WTC11 (cell line): ENCODE results near the gene RSRP1. TPM values are rescaled to one million over a fixed set of nuclear protein-coding genes. Genes with fewer than 3 reads are reported as not detected.

ENCODE experiments used
- ATAC-seq: fragments of 200-7000 bp; cut with Tn5 transposase; 2 replicates; pipeline ENCODE4 v1.10.0; 2021; ENCODE audit warnings: mild to moderate bottlenecking, moderate library complexity
- Bru-seq: library from RNA; stranded (reverse); fragments of 400-500 nt; gene quantifications from one replicate; lab custom pipeline; 2021; lab: Mats Ljungman, UMichigan
- CTCF ChIA-PET: fragments of 300-600 bp; sonication (Branson Sonifier 250); formaldehyde crosslinking; loops from one replicate; lab custom pipeline; 2021; ENCODE audit warnings: antibody characterized with exemption; lab: Charles Lee
- POLR2A ChIA-PET: fragments of 350-600 bp; sonication (Branson Sonifier 250); formaldehyde crosslinking; loops from one replicate; lab custom pipeline; 2021; ENCODE audit warnings: antibody characterized with exemption; lab: Charles Lee
- DNase-seq: peaks from one replicate; pipeline ENCODE4 v3.0.0; 2021; ENCODE audit warnings: low spot score
- H3K27ac Mint-ChIP-seq: 2 replicates; pipeline ENCODE4 v1.8.0; 2021; ENCODE audit warnings: mixed read lengths
- H3K27me3 Mint-ChIP-seq: 2 replicates; pipeline ENCODE4 v1.8.0; 2021; ENCODE audit warnings: low read depth, mild to moderate bottlenecking, moderate library complexity, mixed read lengths
- H3K36me3 Mint-ChIP-seq: 2 replicates; pipeline ENCODE4 v1.8.0; 2021; ENCODE audit warnings: mixed read lengths
- H3K4me1 Mint-ChIP-seq: 2 replicates; pipeline ENCODE4 v1.8.0; 2022; ENCODE audit warnings: mixed read lengths
- H3K4me3 Mint-ChIP-seq: 2 replicates; pipeline ENCODE4 v1.8.0; 2021; ENCODE audit warnings: mild to moderate bottlenecking, moderate library complexity, mixed read lengths
- H3K9me3 Mint-ChIP-seq: 2 replicates; pipeline ENCODE4 v1.8.0; 2021; ENCODE audit warnings: mixed read lengths
- CREB1 ChIP-seq: sonication (generic); formaldehyde crosslinking; IDR thresholded peaks from 2 replicates; pipeline ENCODE4 v1.8.0; 2023; ENCODE audit warnings: mild to moderate bottlenecking, missing genetic modification reagents
- CREM ChIP-seq: sonication (generic); formaldehyde crosslinking; IDR thresholded peaks from 2 replicates; pipeline ENCODE4 v1.8.1; 2022; ENCODE audit warnings: mild to moderate bottlenecking, missing genetic modification reagents, moderate library complexity
- ETV6 ChIP-seq: sonication (generic); formaldehyde crosslinking; IDR thresholded peaks from 2 replicates; pipeline ENCODE4 v1.8.1; 2022; ENCODE audit warnings: mild to moderate bottlenecking, missing genetic modification reagents
- HMGA2 ChIP-seq: fragments of 250-450 bp; sonication (Bioruptor Pico); IDR thresholded peaks from 2 replicates; pipeline ENCODE4 v1.4.0; 2021; ENCODE audit warnings: mild to moderate bottlenecking, moderate library complexity
- MXD4 ChIP-seq: fragments of 250-450 bp; sonication (Bioruptor Pico); IDR thresholded peaks from 2 replicates; pipeline ENCODE4 v1.8.0; 2021; ENCODE audit warnings: mild to moderate bottlenecking, moderate library complexity, borderline replicate concordance
- NR2C2 ChIP-seq: sonication (generic); formaldehyde crosslinking; IDR thresholded peaks from 2 replicates; pipeline ENCODE4 v1.8.0; 2022; ENCODE audit warnings: mild to moderate bottlenecking, missing genetic modification reagents
- RELA ChIP-seq: sonication (generic); formaldehyde crosslinking; IDR thresholded peaks from 2 replicates; pipeline ENCODE4 v1.8.1; 2022; ENCODE audit warnings: missing genetic modification reagents, mild to moderate bottlenecking, borderline replicate concordance
- SP1 ChIP-seq: sonication (generic); formaldehyde crosslinking; conservative IDR thresholded peaks from 2 replicates; pipeline ENCODE4 v1.8.1; 2022; ENCODE audit warnings: missing genetic modification reagents
- TEAD4 ChIP-seq: sonication (generic); formaldehyde crosslinking; IDR thresholded peaks from 2 replicates; pipeline ENCODE4 v1.8.0; 2022; ENCODE audit warnings: mild to moderate bottlenecking, missing genetic modification reagents
- ZBTB21 ChIP-seq: sonication (generic); formaldehyde crosslinking; IDR thresholded peaks from 2 replicates; pipeline ENCODE4 v1.8.1; 2023; ENCODE audit warnings: mild to moderate bottlenecking, missing genetic modification reagents, borderline replicate concordance
- ZMAT4 ChIP-seq: fragments of 250-450 bp; sonication (Bioruptor Pico); IDR thresholded peaks from 2 replicates; pipeline ENCODE4 v1.9.0; 2021; ENCODE audit warnings: mild to moderate bottlenecking
- ZNF219 ChIP-seq: sonication (generic); formaldehyde crosslinking; IDR thresholded peaks from 2 replicates; pipeline ENCODE4 v1.8.0; 2023; ENCODE audit warnings: missing genetic modification reagents, mild to moderate bottlenecking, borderline replicate concordance
- ZNF232 ChIP-seq: sonication (generic); formaldehyde crosslinking; IDR thresholded peaks from 2 replicates; pipeline ENCODE4 v1.8.0; 2022; ENCODE audit warnings: mild to moderate bottlenecking, missing genetic modification reagents
- ZNF263 ChIP-seq: sonication (generic); formaldehyde crosslinking; IDR thresholded peaks from 2 replicates; pipeline ENCODE4 v1.8.1; 2022; ENCODE audit warnings: low read depth, mild to moderate bottlenecking, moderate library complexity, missing genetic modification reagents
- ZNF396 ChIP-seq: fragments of 250-450 bp; sonication (Bioruptor Pico); IDR thresholded peaks from 2 replicates; pipeline ENCODE4 v1.8.0; 2021; ENCODE audit warnings: mild to moderate bottlenecking, moderate library complexity, borderline replicate concordance
- ZNF512 ChIP-seq: sonication (generic); formaldehyde crosslinking; IDR thresholded peaks from 2 replicates; pipeline ENCODE4 v1.8.1; 2022; ENCODE audit warnings: missing genetic modification reagents, borderline replicate concordance
- long read RNA-seq, 3 experiments: library from RNA in 1 of 3; library from capped mRNA in 1 of 3; library from polyadenylated mRNA in 1 of 3; unstranded in 2 of 3; stranded (forward) in 1 of 3; transcript quantifications; one replicate each; pipeline ENCODE4 v2.0.0, GENCODE V29; 2021
- total RNA-seq: library from RNA; stranded (reverse); gene quantifications from 3 replicates; pipeline ENCODE4 v1.2.3, GENCODE V29; 2021
- TF ChIP-seq, protein P1 (sequence below): sonication (generic); formaldehyde crosslinking; IDR thresholded peaks from 2 replicates; pipeline ENCODE4 v1.8.1; 2023; ENCODE audit warnings: mild to moderate bottlenecking, moderate library complexity, missing genetic modification reagents
- TF ChIP-seq, protein P2 (sequence below): sonication (generic); formaldehyde crosslinking; conservative IDR thresholded peaks from 2 replicates; pipeline ENCODE4 v1.8.1; 2022; ENCODE audit warnings: mild to moderate bottlenecking, missing genetic modification reagents
- TF ChIP-seq, protein P3 (sequence below): fragments of 250-450 bp; sonication (Bioruptor Pico); IDR thresholded peaks from 2 replicates; pipeline ENCODE4 v1.9.0; 2021; ENCODE audit warnings: mild to moderate bottlenecking
- TF ChIP-seq, protein P4 (sequence below): sonication (generic); formaldehyde crosslinking; IDR thresholded peaks from 2 replicates; pipeline ENCODE4 v1.8.0; 2023; ENCODE audit warnings: mild to moderate bottlenecking, missing genetic modification reagents
- TF ChIP-seq, protein P5 (sequence below): sonication (generic); formaldehyde crosslinking; IDR thresholded peaks from 2 replicates; pipeline ENCODE4 v1.8.1; 2023; ENCODE audit warnings: mild to moderate bottlenecking, missing genetic modification reagents
- TF ChIP-seq, protein P6 (sequence below): sonication (generic); formaldehyde crosslinking; IDR thresholded peaks from 2 replicates; pipeline ENCODE4 v1.8.0; 2022; ENCODE audit warnings: mild to moderate bottlenecking, missing genetic modification reagents

The RSRP1 gene
- 75.9 to 78.1 TPM (median 76.9 TPM) in 3 replicates for total RNA-seq
- percentile 98 among the genes with signal in this experiment for Bru-seq, nascent RNA
- long read RNA-seq, experiment 1, transcript RSRP1-207 (4 exons, 2,941 nt): major isoform, 13 of 68 reads
- long read RNA-seq, experiment 1, partial matches to known transcripts: 3 of 68 reads
- long read RNA-seq, experiment 1, other reads (novel, unspliced or antisense): 45 of 68 reads
- long read RNA-seq, experiment 2, transcript RSRP1-201 (5 exons, 1,502 nt): major isoform, 7 of 26 reads
- long read RNA-seq, experiment 2, partial matches to known transcripts: 3 of 26 reads
- long read RNA-seq, experiment 2, other reads (novel, unspliced or antisense): 14 of 26 reads
- long read RNA-seq, experiment 3, transcript RSRP1-201 (5 exons, 1,502 nt): major isoform, 14 of 43 reads
- long read RNA-seq, experiment 3, transcript RSRP1-207 (4 exons, 2,941 nt): minor isoform, 6 of 43 reads
- long read RNA-seq, experiment 3, partial matches to known transcripts: 6 of 43 reads
- long read RNA-seq, experiment 3, other reads (novel, unspliced or antisense): 17 of 43 reads

DNA sequence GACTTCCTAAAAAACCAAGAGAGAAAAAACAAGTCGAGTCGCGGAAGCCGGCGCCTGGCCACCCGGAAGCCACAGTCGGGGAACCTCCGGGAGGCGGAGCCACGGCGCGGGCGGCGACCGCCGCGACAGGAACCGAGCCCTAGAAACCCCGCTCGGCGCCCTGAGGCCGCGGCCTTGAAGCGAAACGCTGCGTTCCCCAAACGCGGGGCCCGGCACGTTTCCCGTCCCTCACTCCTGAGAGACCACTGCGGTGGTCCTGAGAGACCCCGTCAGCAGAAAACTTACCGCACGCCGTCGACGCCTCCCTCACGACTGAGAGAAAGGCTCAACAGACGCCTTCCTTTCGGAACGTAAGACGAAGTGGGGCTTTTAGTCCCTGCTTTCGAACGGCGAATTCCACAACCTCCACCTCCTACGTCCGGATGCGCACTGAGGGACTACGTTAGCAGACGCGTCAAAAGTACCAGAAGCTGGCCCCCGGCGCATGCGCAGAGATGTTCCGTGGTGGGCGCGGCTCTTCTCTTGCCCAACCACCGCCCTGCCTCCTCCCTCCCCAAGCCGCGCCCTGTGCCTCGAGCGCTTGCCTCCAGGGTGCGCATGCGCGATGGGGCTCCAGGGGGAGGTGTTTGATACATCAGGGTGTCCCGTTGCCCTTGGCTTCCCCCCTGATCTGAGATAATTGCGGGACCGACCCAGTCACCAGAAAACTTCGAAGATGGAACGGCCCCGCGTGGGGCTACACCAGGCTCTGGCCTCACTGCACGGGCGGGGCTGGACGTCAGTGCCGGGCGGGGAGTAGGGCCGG is at the start of gene RSRP1:
Gene RSRP1, minus strand, starts transcription at position 431 of the 805 bp plus-strand sequence. CDS start 491 bp downstream, outside the sequence.
- Mint-ChIP-seq H3K27ac (peak within 1 kb of the TSS; percentile 96), H3K4me3 (peak within 1 kb of the TSS; percentile 97), H3K27me3 (no peaks in the 10 kb centered on the region), H3K9me3 (no peaks in the 10 kb centered on the region), H3K36me3 (peaks cover 43% of the 10 kb centered on the region), H3K4me1 (peaks cover 22% of the 10 kb centered on the region)
- ATAC-seq: peak; percentile 91
- peak; percentile 99 for DNase-seq
- CTCF ChIA-PET: interaction anchor here (0.6 to 1.7 kb wide), 5 partner anchors 8 to 207 kb away, joined by 3 to 11 read pairs (median 6); partner anchors contain the start of gene SYF2
- POLR2A ChIA-PET: interaction anchor here (0.7 to 2.2 kb wide), 4 partner anchors 8 to 15 kb away, joined by 3 to 21 read pairs (median 4); partner anchors contain the start of gene SYF2
- 0 out of 2 replicates have a peak, but pooled peaks have one; percentile 42 for TF ChIP-seq RELA
- TF ChIP-seq CREB1 (CRISPR knock-in tag): peak; percentile 59
- peak; percentile 34; the same call in 1 of the 2 replicates for TF ChIP-seq ETV6
- TF ChIP-seq, protein P1, sequence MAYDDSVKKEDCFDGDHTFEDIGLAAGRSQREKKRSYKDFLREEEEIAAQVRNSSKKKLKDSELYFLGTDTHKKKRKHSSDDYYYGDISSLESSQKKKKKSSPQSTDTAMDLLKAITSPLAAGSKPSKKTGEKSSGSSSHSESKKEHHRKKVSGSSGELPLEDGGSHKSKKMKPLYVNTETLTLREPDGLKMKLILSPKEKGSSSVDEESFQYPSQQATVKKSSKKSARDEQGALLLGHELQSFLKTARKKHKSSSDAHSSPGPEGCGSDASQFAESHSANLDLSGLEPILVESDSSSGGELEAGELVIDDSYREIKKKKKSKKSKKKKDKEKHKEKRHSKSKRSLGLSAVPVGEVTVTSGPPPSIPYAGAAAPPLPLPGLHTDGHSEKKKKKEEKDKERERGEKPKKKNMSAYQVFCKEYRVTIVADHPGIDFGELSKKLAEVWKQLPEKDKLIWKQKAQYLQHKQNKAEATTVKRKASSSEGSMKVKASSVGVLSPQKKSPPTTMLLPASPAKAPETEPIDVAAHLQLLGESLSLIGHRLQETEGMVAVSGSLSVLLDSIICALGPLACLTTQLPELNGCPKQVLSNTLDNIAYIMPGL: peak; percentile 87
- TF ChIP-seq, protein P2, sequence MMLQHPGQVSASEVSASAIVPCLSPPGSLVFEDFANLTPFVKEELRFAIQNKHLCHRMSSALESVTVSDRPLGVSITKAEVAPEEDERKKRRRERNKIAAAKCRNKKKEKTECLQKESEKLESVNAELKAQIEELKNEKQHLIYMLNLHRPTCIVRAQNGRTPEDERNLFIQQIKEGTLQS (CRISPR knock-in tag): no peak
- TF ChIP-seq, protein P3, sequence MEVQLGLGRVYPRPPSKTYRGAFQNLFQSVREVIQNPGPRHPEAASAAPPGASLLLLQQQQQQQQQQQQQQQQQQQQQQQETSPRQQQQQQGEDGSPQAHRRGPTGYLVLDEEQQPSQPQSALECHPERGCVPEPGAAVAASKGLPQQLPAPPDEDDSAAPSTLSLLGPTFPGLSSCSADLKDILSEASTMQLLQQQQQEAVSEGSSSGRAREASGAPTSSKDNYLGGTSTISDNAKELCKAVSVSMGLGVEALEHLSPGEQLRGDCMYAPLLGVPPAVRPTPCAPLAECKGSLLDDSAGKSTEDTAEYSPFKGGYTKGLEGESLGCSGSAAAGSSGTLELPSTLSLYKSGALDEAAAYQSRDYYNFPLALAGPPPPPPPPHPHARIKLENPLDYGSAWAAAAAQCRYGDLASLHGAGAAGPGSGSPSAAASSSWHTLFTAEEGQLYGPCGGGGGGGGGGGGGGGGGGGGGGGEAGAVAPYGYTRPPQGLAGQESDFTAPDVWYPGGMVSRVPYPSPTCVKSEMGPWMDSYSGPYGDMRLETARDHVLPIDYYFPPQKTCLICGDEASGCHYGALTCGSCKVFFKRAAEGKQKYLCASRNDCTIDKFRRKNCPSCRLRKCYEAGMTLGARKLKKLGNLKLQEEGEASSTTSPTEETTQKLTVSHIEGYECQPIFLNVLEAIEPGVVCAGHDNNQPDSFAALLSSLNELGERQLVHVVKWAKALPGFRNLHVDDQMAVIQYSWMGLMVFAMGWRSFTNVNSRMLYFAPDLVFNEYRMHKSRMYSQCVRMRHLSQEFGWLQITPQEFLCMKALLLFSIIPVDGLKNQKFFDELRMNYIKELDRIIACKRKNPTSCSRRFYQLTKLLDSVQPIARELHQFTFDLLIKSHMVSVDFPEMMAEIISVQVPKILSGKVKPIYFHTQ (CRISPR knock-in tag): no peak
- no peak for TF ChIP-seq ZNF512 (CRISPR knock-in tag)
- peak; percentile 57 for TF ChIP-seq SP1
- no peak for TF ChIP-seq NR2C2
- TF ChIP-seq ZNF263: no peak
- no peak for TF ChIP-seq MXD4 (CRISPR knock-in tag)
- TF ChIP-seq ZMAT4 (CRISPR knock-in tag): peak; percentile 81
- no peak for TF ChIP-seq ZBTB21 (CRISPR knock-in tag)
- no peak for TF ChIP-seq ZNF219
- no peak for TF ChIP-seq HMGA2
- TF ChIP-seq CREM (CRISPR knock-in tag): 0 out of 2 replicates have a peak, but pooled peaks have one; percentile 16
- TF ChIP-seq, protein P4, sequence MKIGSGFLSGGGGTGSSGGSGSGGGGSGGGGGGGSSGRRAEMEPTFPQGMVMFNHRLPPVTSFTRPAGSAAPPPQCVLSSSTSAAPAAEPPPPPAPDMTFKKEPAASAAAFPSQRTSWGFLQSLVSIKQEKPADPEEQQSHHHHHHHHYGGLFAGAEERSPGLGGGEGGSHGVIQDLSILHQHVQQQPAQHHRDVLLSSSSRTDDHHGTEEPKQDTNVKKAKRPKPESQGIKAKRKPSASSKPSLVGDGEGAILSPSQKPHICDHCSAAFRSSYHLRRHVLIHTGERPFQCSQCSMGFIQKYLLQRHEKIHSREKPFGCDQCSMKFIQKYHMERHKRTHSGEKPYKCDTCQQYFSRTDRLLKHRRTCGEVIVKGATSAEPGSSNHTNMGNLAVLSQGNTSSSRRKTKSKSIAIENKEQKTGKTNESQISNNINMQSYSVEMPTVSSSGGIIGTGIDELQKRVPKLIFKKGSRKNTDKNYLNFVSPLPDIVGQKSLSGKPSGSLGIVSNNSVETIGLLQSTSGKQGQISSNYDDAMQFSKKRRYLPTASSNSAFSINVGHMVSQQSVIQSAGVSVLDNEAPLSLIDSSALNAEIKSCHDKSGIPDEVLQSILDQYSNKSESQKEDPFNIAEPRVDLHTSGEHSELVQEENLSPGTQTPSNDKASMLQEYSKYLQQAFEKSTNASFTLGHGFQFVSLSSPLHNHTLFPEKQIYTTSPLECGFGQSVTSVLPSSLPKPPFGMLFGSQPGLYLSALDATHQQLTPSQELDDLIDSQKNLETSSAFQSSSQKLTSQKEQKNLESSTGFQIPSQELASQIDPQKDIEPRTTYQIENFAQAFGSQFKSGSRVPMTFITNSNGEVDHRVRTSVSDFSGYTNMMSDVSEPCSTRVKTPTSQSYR: peak; percentile 81; the same call in 1 of the 2 replicates
- TF ChIP-seq, protein P5, sequence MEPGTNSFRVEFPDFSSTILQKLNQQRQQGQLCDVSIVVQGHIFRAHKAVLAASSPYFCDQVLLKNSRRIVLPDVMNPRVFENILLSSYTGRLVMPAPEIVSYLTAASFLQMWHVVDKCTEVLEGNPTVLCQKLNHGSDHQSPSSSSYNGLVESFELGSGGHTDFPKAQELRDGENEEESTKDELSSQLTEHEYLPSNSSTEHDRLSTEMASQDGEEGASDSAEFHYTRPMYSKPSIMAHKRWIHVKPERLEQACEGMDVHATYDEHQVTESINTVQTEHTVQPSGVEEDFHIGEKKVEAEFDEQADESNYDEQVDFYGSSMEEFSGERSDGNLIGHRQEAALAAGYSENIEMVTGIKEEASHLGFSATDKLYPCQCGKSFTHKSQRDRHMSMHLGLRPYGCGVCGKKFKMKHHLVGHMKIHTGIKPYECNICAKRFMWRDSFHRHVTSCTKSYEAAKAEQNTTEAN (CRISPR knock-in tag): no peak
- TF ChIP-seq ZNF396 (CRISPR knock-in tag): no peak
- TF ChIP-seq TEAD4 (CRISPR knock-in tag): peak; percentile 39; the same call in 1 of the 2 replicates
- peak; percentile 84; the same call in 1 of the 2 replicates for TF ChIP-seq ZNF232 (CRISPR knock-in tag)
- TF ChIP-seq, protein P6, sequence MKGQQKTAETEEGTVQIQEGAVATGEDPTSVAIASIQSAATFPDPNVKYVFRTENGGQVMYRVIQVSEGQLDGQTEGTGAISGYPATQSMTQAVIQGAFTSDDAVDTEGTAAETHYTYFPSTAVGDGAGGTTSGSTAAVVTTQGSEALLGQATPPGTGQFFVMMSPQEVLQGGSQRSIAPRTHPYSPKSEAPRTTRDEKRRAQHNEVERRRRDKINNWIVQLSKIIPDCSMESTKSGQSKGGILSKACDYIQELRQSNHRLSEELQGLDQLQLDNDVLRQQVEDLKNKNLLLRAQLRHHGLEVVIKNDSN (CRISPR knock-in tag): peak; percentile 27; the same call in 1 of the 2 replicates
